Activated CD4-positive, alpha-beta T cell treated with anti-CD3 and anti-CD28 coated beads, Interleukin-2, amount 50 U/mL, for 4 hours (primary cell): ENCODE measurements around the gene ACTN4.

ENCODE experiments used
- DNase-seq, 2 experiments: peaks; one replicate each; pipeline ENCODE4 v3.0.0-alpha.2; 2020

The ACTN4 gene

GRCh38 chr19:38728752-38729541 is 81.5 kb downstream of the ACTN4 start:
- DNase-seq = no peak

DNA sequence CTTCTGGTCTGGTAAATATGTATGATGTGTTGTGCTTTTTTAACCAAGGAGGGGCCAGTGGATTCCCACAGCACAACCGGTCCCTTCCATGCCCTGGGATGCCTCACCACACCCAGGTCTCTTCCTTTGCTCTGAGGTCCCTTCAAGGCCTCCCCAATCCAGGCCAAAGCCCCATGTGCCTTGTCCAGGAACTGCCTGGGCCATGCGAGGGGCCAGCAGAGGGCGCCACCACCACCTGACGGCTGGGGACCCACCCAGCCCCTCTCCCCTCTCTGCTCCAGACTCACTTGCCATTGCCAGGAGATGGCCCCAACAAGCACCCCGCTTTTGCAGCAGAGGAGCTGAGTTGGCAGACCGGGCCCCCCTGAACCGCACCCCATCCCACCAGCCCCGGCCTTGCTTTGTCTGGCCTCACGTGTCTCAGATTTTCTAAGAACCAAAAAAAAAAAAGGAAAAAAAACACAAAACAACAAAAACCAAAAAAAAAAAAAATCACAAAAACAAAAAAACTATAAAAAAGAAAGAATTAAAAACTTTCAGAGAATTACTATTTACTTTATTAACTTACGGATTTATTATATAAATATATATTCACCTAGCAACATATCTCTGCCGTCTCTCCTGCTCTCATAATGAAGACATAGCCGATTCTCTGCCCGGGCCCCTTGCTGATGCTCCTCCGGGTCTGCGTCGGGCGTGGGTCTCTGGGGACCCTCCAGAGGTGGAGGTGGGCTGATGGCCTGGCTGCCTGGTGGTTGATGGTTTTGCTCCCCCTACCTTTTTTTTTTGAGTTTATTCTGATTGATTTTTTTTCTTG is 82.4 kb downstream of the ACTN4 start:
- peak; percentile 75 to 76 for DNase-seq

DNA sequence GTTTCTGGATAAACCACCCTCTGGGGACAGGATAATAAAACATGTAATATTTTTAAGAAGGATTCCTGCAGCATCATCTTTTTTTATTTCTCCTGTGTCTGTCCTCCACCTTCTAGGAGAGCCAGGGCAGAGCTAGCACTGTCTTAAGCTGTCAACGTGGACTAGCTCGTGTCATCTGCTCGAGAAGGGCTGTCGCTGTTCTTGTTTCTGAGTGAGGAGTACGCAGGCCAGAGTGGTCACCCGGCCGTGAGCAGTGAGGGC is 83.0 kb downstream of the ACTN4 start:
- no peak for DNase-seq

DNA sequence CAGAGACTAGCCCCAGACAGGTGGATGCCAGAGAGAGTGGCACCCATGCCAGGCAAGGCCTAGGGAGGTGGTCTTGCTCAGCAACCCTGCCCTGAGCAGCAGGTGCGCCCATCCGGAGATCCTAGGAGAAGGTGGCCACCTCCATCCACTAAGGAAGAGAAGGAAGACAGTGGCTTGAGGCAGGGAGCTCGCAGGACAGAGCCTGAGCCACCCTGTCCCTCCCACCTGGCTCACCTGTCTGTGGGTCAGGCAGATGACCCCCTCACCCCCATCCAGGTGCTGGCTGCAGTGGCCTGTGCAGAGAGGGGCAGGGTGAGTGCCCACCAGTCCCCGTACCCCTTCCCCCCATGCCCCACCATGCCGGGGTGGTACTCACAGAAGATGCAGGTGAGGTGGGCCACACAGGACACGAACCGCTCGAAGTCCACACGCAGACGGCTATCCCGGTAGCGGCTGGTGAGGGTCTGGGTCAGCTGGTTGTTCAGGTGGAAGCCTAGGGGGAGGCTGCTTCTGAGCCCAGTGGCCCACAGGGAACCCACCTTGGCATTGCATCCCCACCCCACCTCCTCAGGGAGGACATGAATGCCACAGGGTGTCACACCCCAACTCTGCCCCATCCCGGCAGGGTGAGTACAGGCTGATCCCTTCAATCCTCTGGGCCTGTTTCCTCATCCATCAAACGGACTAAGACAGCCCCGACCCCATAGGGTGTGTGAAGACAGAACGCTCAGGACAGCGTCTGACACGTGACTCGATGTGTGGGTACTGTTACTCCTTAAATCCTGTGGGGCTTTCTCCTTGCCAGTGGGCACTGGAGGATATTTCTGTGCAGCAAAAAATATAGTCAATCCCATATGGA is 83.5 kb downstream of the ACTN4 start:
- DNase-seq = no peak

- no peak for DNase-seq
These were observed 84.3 kb downstream of the ACTN4 start for GRCh38 chr19:38731654-38732301.

- DNase-seq = no peak
These were observed 85.7 kb downstream of the ACTN4 start for GRCh38 chr19:38733241-38733492.

DNA sequence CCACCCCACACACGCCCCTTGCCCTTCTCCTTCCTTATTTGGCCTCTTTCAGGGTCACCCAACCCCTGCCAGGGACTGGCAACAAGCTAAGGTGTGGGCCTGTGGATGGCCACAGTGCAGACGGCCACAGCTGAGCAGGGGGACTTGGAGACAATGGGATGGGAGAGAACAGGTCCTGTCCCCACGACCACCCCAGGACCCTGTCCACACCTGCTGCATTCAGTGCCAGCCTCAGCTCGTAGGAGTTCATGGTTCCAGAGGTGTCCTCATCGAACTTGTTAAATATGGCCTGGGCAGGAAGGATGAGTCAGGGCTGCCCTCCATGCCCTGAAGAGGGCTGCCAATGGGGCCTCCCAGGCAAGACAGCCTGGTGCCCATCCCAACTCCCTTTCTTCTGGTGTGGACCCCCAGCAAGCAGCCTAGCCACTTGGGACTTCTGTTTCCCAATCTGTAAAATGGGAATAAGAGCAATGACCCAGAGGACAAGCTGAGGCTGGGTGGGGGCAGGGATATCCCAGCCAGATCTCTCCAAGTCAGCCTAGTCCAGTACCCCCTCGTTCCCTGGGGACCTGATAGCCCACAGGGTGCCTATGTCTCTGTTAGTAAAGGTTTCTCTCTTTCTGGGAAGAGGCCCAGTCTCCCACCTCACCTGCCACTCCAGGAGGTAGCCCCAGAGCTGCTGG is 86.2 kb downstream of the ACTN4 start:
- no peak for DNase-seq

DNA sequence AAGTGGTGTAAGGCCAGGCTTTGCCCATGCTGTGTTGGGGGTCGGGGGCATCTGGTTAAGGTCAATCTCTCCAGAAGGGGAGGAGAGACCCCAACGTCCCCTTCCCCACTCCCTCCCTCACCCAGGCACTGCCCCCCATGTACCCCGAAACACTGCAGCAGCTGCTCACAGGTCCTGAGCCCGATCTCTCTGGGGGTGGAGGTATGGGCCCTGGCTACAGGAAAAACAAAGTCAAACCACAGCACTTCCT is 86.7 kb downstream of the ACTN4 start:
- DNase-seq = no peak

DNA sequence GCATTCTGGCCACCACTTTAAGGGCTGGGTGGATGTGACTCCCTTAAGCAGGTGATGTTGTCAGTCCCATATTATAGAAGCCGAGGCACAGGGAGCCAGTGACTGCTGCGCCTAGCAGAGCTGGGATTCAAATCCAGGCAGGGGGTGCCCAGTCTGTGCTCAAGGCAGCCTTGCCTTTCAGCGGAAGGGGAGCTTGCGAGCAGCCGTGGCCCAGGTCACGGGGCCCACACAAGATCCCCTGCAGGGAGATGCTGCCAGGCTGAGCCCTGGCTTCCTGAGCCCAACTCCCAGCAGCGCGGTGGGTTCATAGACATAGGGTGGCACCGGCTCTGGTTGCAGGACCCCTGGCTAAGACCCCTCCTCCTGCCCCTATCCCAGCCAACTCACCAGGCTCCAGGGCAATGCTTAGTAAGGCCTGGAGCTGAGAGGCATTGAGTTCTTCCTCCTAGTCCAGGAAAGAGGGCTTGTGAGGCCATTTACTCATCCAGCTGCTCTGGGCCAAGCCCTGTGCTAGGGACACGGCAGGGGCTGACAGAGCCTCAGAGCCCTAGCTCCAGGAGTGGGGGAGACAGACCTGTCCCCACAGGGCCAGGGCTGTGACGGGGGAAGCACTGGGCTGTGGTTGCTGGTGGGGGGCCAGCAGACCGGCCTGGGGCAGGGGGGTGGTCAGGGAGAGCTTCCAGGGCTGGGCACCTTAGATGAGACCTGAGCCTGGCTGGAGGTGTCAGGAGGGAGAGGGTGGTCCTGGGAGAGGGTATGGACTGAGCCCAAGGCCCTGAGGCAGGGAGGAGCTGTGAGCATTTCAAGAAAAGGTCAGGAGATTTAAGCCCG is 87.2 kb downstream of the ACTN4 start:
- no peak for DNase-seq

DNA sequence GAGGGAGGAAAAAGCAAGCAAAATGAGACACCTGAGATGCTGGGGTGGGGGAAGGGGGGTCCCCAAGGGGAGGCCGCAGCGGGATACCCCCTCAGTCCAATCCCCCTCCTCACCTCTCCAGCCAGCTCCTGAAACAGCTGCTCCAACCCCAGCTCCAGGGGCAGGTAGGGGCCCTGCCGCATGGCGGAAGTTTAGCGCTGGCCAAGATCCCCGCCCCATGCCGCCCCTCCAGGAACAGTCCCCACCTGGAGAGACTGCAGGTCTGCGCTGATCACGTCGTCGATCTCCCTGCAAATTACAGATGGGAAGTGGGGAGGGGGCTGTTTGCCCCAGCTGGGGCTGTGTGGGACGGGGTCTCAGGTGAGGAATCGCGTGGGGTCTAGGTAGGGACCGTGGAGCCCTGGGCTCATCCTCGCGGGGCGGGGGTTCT is 87.8 kb downstream of the ACTN4 start:
- DNase-seq = no peak

GRCh38 chr19:38736036-38736412 is 88.6 kb downstream of the ACTN4 start:
- peak; percentile 61 to 67 for DNase-seq

- DNase-seq = peak; percentile 66 to 74
These were observed 89.2 kb downstream of the ACTN4 start for GRCh38 chr19:38736413-38737280.

GRCh38 chr19:38737281-38737865 is 89.9 kb downstream of the ACTN4 start:
- DNase-seq = no peak

DNA sequence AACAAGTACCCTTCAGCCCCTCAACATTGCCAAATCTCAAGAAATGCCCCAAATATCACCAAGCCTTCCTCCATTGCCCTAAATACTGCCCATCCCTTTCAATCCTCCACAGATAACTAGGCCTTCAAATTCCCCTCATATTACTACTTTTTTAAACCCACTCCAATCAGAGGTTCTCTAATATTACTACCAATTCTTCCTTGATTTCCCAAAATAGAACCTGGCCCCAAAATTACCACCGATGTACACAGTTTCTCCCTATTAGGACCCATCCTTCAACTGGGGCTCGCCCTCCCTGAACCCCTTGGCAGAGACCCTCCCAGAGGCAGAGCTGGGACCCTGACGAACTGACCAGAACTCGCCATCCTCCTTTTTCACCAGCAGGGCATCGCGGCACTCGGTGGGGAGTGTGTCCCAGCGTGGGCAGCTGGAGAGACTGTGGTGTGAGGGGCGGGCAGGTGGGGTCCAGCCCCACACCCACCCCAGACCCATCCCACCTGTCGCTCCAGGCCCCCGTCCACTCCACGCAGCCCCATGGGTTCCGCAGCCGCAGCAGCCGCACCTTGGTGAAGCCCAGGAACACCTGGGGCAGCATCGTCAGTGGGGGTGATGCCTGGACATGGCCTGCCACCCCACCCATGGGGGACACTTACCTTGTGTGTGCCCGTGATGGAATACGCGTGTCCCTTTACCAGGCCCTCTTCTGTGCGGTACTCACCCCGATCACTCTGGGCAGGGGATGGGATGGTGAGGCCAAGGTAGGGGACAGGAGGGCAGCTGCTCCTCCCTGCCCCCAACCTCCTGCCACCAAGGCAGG is 90.7 kb downstream of the ACTN4 start:
- no peak for DNase-seq

- DNase-seq = no peak
These were observed 92.2 kb downstream of the ACTN4 start for GRCh38 chr19:38739440-38740256.

DNA sequence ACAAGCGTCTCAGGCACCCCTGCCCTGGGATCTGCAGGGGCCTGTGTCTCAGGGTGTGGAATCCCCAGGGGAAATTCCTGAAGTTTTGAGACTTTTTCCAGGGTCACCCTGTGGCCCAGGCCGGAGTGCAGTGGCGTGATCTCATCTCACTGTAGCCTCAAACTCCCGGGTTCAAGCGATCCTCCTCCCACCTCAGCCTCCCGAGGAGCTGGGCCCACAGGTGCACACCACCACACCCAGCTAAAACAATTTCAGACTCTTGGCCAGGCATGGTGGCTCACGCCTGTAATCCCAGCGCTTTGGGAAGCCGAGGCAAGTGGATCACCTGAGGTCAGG is 92.8 kb downstream of the ACTN4 start:
- no peak for DNase-seq

GRCh38 chr19:38740932-38741331 is 93.5 kb downstream of the ACTN4 start:
- DNase-seq = no peak

GRCh38 chr19:38741670-38742069 is 94.2 kb downstream of the ACTN4 start:
- no peak for DNase-seq

DNA sequence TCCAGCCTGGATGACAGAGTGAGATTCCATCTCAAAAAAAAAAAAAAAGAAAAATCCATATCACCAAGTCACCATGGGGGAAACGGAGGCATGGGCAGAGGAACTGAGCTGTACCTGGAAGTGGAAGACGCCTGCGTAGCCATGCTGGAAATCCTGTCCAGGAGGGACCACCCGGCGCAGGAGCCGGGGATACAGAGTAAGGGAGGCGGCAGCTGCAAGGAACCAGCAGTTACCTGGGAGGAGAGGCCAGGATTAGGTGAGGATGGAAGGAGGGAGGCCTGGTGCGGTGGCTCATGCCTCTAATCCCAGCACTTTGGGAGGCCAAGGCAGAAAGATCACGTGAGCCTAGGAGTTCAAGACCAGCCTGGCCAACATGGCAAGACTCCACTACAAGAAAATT is 94.8 kb downstream of the ACTN4 start:
- DNase-seq = no peak
